Stimulated activated CD4-positive, alpha-beta T cell treated with anti-CD3 and anti-CD28 coated beads, Interleukin-1b, Interleukin-23, amount 100 ng/mL, for 1 hour (primary cell): ENCODE measurements around the gene HTR3A.
A peak's percentile ranks its signal among the peaks of the same experiment; 100 is the strongest.

Experiments used
- DNase-seq, 2 donors: peaks; one replicate each; pipeline ENCODE4 v3.0.0-alpha.2; 2020; ENCODE audit warnings: low read depth in 2 of 2

Gene HTR3A

GRCh38 chr11:114019046-114019445 lies 44.1 kb downstream of the HTR3A start:
- no peak for DNase-seq

- DNase-seq: no peak
Measured at GRCh38 chr11:114019574-114019973, 44.7 kb downstream of the HTR3A start.

GRCh38 chr11:114025329-114025907 lies 50.5 kb downstream of the HTR3A start:
- no peak for DNase-seq

- no peak for DNase-seq
Measured at GRCh38 chr11:114026355-114026754, 51.4 kb downstream of the HTR3A start.

GRCh38 chr11:114027391-114027790 lies 52.5 kb downstream of the HTR3A start:
- no peak for DNase-seq

GRCh38 chr11:114027926-114028325 lies 53.0 kb downstream of the HTR3A start:
- no peak for DNase-seq

GRCh38 chr11:114031246-114031966 lies 56.5 kb downstream of the HTR3A start:
- DNase-seq: no peak

GRCh38 chr11:114031967-114032320 lies 57.0 kb downstream of the HTR3A start:
- DNase-seq: no peak

- no peak for DNase-seq
Measured at GRCh38 chr11:114033066-114033465, 58.2 kb downstream of the HTR3A start.

- no peak for DNase-seq
Measured at GRCh38 chr11:114033572-114033971, 58.7 kb downstream of the HTR3A start.

GRCh38 chr11:114034956-114035355 lies 60.0 kb downstream of the HTR3A start:
- no peak for DNase-seq

- peak in 1 of 2 donors; percentile 25 for DNase-seq
Measured at GRCh38 chr11:114036147-114036811, 61.4 kb downstream of the HTR3A start.

GRCh38 chr11:114036958-114037357 lies 62.0 kb downstream of the HTR3A start:
- DNase-seq: no peak

GRCh38 chr11:114039551-114039950 lies 64.6 kb downstream of the HTR3A start:
- no peak for DNase-seq
